ENCODE measurements around the gene CACNA1C. TPM values are rescaled to one million over a fixed set of nuclear protein-coding genes. Genes with fewer than 3 reads are reported as not detected.

The CACNA1C gene
- total RNA-seq, 4 donors from 2014 or later: 2.0 to 4.2 (median 2.5) TPM

DNA sequence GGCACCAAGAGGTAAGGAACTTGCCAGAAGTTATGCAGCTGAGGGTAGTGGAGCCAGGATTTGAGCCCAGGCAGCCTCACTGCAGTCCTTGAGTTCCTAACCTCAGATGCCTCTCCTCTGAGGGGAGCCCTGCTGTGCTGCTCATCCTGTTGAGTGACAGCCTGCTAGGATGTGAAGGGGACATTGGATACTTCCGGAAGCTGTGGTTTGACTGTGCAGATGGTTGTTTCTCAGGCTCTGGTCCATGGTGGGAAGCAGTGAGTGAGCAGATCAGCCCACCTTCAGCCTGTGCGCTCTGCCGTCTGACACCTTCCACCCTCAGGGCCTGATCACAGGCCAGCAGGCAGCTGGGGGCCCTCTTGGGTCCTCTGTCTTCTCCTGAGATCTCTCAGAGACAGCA is 253.2 kb downstream of the CACNA1C start:
- Histone ChIP-seq H3K4me3 (replicated peaks in 1 of 3) (no peak overlapping the region), H3K9me3 (no peaks in the 10 kb centered on the region), H3K4me1 (peaks cover 0 to 3% of the 10 kb centered on the region in 2 donors), H3K27ac (no peak overlapping the region), H3K36me3 (no peaks in the 10 kb centered on the region), H3K27me3 (no peaks in the 10 kb centered on the region)
- WGBS, 2 donors: 72 to 75% methylated on average over 3 of the region's 3 CpGs
- TF ChIP-seq POLR2A (IDR thresholded peaks at IDR 0.05): no peak
- TF ChIP-seq, protein P1, sequence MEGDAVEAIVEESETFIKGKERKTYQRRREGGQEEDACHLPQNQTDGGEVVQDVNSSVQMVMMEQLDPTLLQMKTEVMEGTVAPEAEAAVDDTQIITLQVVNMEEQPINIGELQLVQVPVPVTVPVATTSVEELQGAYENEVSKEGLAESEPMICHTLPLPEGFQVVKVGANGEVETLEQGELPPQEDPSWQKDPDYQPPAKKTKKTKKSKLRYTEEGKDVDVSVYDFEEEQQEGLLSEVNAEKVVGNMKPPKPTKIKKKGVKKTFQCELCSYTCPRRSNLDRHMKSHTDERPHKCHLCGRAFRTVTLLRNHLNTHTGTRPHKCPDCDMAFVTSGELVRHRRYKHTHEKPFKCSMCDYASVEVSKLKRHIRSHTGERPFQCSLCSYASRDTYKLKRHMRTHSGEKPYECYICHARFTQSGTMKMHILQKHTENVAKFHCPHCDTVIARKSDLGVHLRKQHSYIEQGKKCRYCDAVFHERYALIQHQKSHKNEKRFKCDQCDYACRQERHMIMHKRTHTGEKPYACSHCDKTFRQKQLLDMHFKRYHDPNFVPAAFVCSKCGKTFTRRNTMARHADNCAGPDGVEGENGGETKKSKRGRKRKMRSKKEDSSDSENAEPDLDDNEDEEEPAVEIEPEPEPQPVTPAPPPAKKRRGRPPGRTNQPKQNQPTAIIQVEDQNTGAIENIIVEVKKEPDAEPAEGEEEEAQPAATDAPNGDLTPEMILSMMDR (IDR thresholded peaks at IDR 0.05): no peak
- intact Hi-C loops (cut with DNase I): no loop called here
- DNase-seq: no peak

DNA sequence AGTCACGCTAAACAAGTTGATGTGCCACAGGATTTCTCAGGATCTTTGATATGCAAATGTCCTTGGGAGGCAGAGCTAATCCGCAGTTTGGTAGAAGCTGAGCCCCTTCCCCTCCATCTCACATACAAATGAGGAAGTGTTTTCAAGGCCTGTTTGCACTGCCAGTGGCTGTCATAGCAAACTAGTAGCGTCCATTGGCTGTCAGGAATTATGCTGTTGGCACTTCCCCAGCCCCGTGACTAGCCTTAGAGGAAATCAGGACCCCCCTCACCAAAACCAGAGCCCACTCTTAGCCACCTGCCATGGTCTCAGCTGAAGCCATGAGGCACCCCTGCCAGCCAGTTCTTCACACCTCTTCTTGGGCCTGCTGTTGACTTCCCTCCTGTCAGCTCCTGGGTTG is 253.9 kb downstream of the CACNA1C start:
- no peak for DNase-seq
- Histone ChIP-seq H3K36me3 (no peaks in the 10 kb centered on the region), H3K9me3 (no peaks in the 10 kb centered on the region), H3K27me3 (no peaks in the 10 kb centered on the region), H3K4me1 (peaks cover 0 to 8% of the 10 kb centered on the region in 2 donors), H3K27ac (no peak overlapping the region), H3K4me3 (replicated peaks in 1 of 3) (no peak overlapping the region)
- TF ChIP-seq POLR2A (IDR thresholded peaks at IDR 0.05): no peak
- TF ChIP-seq, protein P1 (IDR thresholded peaks at IDR 0.05): no peak
- 88 to 90% methylated on average over 4 of the region's 4 CpGs for WGBS, 2 donors
- intact Hi-C loops (cut with DNase I): no loop called here

DNA sequence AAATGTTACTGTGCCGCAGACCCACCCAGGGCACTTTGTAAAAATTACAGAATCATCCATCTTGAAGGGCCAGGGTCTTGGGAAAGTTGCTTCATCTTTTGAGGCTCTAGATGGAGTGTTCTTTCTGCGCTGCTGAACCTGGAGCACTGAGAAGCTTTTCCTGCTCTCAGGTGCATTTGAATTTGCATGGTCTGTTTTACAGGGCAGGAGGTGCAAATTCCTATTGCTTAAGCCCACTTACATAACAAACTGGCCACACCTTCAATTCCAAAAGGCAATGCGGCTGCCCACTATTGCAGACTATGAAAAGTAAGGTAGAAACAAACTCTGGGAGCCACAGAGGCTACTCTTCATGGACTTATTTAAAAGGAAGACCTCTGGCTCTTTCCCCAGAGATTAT is 254.8 kb downstream of the CACNA1C start:
- Histone ChIP-seq H3K4me1 (peaks cover 0 to 8% of the 10 kb centered on the region in 2 donors), H3K36me3 (no peaks in the 10 kb centered on the region), H3K27me3 (no peaks in the 10 kb centered on the region), H3K27ac (no peak overlapping the region), H3K9me3 (no peaks in the 10 kb centered on the region), H3K4me3 (replicated peaks in 1 of 3) (no peak overlapping the region)
- intact Hi-C loops (cut with DNase I): no loop called here
- no peak for TF ChIP-seq POLR2A (IDR thresholded peaks at IDR 0.05)
- TF ChIP-seq, protein P1 (IDR thresholded peaks at IDR 0.05): no peak
- WGBS, 2 donors: 84 to 89% methylated on average over 3 of the region's 3 CpGs
- DNase-seq: no peak

- no peak for DNase-seq
- TF ChIP-seq POLR2A (IDR thresholded peaks at IDR 0.05): no peak
- TF ChIP-seq, protein P1 (IDR thresholded peaks at IDR 0.05): no peak
- Histone ChIP-seq H3K4me1 (peaks cover 0 to 8% of the 10 kb centered on the region in 2 donors), H3K9me3 (no peaks in the 10 kb centered on the region), H3K36me3 (no peaks in the 10 kb centered on the region), H3K4me3 (replicated peaks in 1 of 3) (no peak overlapping the region), H3K27me3 (no peaks in the 10 kb centered on the region), H3K27ac (no peak overlapping the region)
- intact Hi-C loops (cut with DNase I): no loop called here
- 77 to 83% methylated on average over 5 of the region's 5 CpGs for WGBS, 2 donors
Measured at GRCh38 chr12:2309647-2310046, 256.9 kb downstream of the CACNA1C start.

- no peak overlapping the region for H3K27ac ChIP-seq
- no peaks in the 10 kb centered on the region for H3K36me3 ChIP-seq
- no peaks in the 10 kb centered on the region for H3K27me3 ChIP-seq
- no peak overlapping the region for H3K4me3 ChIP-seq (replicated peaks in 1 of 3)
- no peak for DNase-seq
- no peak for TF ChIP-seq POLR2A (IDR thresholded peaks at IDR 0.05)
- TF ChIP-seq, protein P1 (IDR thresholded peaks at IDR 0.05): no peak
- peaks cover 0 to 8% of the 10 kb centered on the region in 2 donors for H3K4me1 ChIP-seq
- WGBS, 2 donors: 67 to 69% methylated on average over 15 of the region's 15 CpGs
- intact Hi-C loops (cut with DNase I): no loop called here
- no peaks in the 10 kb centered on the region for H3K9me3 ChIP-seq
Measured at GRCh38 chr12:2311020-2311778, 258.4 kb downstream of the CACNA1C start.
